Prostate gland (tissue), 2 donors: ENCODE data around the gene FAAP100.

Source experiments
- POLR2AphosphoS5 ChIP-seq: sonication (generic); formaldehyde crosslinking; IDR thresholded peaks from one replicate; pipeline ENCODE4 v1.6.1; 2017; ENCODE audit warnings: antibody characterized with exemption
- TF ChIP-seq, protein P1 (sequence below), 4 experiments: fragments of 200-600 bp in 2 of 4; fragments of 450-650 bp in 2 of 4; sonication (generic) in 2 of 4; IDR thresholded peaks; 1 replicate in 3 of 4; 2 replicates in 1 of 4; pipeline ENCODE4 v1.5.1; 2016 to 2019; ENCODE audit warnings: antibody characterized with exemption in 4 of 4, mild to moderate bottlenecking in 2 of 4, moderate library complexity in 2 of 4

DNA sequence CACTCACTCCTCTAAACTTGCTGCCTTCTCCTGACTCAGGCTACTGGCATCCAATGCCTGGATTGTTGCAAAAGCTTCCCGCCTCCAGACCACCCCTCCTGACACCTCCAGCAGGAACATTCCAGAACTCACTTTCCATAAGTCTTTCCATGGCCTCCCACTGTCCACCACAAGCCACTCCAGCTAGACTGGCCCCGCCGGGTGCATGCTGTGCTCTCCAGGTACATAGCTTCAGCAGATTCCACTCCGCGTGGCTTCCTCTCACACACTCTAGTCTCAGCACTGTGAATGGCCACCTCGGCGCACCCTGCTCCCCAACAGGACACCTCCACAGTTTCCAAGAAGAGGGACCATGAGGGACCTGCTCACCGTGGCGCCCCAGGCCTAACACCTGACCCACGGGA is 25.9 kb upstream of the FAAP100 start:
- TF ChIP-seq, protein P1, sequence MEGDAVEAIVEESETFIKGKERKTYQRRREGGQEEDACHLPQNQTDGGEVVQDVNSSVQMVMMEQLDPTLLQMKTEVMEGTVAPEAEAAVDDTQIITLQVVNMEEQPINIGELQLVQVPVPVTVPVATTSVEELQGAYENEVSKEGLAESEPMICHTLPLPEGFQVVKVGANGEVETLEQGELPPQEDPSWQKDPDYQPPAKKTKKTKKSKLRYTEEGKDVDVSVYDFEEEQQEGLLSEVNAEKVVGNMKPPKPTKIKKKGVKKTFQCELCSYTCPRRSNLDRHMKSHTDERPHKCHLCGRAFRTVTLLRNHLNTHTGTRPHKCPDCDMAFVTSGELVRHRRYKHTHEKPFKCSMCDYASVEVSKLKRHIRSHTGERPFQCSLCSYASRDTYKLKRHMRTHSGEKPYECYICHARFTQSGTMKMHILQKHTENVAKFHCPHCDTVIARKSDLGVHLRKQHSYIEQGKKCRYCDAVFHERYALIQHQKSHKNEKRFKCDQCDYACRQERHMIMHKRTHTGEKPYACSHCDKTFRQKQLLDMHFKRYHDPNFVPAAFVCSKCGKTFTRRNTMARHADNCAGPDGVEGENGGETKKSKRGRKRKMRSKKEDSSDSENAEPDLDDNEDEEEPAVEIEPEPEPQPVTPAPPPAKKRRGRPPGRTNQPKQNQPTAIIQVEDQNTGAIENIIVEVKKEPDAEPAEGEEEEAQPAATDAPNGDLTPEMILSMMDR (IDR thresholded peaks at IDR 0.05): no peak
- TF ChIP-seq POLR2AphosphoS5: no peak
